Memory B cell (primary cell): ENCODE data around the gene PET100.

Experiments used
- ATAC-seq: fragments of 150-1000 bp; cut with Tn5 transposase; 2 replicates; pipeline ENCODE4 v1.10.0; 2021; ENCODE audit warnings: low read depth, mild to moderate bottlenecking, moderate library complexity
- DNase-seq, 2 donors: peaks; one replicate each; pipeline ENCODE4 v3.0.0; 2022; ENCODE audit warnings: low spot score in 2 of 2
- H3K27ac Mint-ChIP-seq: one replicate; pipeline ENCODE4 v1.8.0; 2022; ENCODE audit warnings: mild to moderate bottlenecking, moderate library complexity, mixed read lengths
- H3K27me3 Mint-ChIP-seq: one replicate; pipeline ENCODE4 v1.8.0; 2022; ENCODE audit warnings: mixed read lengths
- H3K36me3 Mint-ChIP-seq: one replicate; pipeline ENCODE4 v1.8.0; 2022; ENCODE audit warnings: mild to moderate bottlenecking, mixed read lengths
- H3K4me1 Mint-ChIP-seq: one replicate; pipeline ENCODE4 v1.8.0; 2022; ENCODE audit warnings: mixed read lengths
- H3K4me3 Mint-ChIP-seq: one replicate; pipeline ENCODE4 v1.8.0; 2022; ENCODE audit warnings: mild to moderate bottlenecking, moderate library complexity, mixed read lengths
- H3K9me3 Mint-ChIP-seq: one replicate; pipeline ENCODE4 v1.8.0; 2022; ENCODE audit warnings: mixed read lengths

PET100 gene

DNA sequence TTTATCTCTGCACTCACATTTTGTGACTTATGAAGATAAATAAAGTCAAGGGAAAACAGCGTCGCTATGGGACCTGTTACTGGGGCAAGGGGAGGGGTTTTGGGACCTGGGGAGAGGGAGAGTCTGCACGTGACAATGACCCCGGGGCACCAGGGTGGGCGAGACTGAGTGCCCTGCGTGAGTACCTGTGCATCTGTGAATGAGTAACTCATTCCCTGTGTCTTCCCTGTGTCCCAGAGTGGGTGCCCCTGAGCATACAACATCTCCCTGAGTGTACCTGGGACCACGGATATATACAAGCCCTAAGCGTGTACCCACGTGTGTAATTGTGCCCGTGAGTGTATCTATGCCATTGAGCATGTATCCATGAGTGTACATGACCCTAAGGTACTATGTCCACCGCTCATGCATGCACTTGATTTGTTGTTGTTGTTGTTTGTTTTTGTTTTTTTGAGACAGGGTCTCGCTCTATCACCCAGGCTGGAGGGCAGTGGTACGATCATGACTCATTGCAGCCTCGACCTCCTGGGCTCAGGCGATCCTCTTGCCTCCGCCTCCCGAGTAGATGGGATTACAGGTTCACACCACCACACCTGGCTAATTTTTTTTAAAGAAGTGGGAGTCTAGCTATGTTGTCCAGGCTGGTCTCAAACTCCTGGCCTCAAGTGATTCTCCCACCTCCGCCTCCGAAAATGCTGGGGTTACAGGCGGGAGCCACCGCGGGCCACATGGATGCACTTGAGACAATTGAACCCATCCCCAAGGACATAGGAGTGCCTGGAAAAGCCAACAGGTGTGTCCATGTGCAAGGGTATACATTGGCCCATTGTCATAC, 50.4 kb downstream of the PET100 start:
- Mint-ChIP-seq H3K27ac (peak overlapping the region; percentile 87), H3K4me1 (peaks cover 44% of the 10 kb centered on the region), H3K27me3 (peaks cover 17% of the 10 kb centered on the region), H3K9me3 (no peaks in the 10 kb centered on the region), H3K36me3 (peaks cover 9% of the 10 kb centered on the region), H3K4me3 (peak overlapping the region; percentile 97)
- ATAC-seq = no peak
- DNase-seq = no peak

DNA sequence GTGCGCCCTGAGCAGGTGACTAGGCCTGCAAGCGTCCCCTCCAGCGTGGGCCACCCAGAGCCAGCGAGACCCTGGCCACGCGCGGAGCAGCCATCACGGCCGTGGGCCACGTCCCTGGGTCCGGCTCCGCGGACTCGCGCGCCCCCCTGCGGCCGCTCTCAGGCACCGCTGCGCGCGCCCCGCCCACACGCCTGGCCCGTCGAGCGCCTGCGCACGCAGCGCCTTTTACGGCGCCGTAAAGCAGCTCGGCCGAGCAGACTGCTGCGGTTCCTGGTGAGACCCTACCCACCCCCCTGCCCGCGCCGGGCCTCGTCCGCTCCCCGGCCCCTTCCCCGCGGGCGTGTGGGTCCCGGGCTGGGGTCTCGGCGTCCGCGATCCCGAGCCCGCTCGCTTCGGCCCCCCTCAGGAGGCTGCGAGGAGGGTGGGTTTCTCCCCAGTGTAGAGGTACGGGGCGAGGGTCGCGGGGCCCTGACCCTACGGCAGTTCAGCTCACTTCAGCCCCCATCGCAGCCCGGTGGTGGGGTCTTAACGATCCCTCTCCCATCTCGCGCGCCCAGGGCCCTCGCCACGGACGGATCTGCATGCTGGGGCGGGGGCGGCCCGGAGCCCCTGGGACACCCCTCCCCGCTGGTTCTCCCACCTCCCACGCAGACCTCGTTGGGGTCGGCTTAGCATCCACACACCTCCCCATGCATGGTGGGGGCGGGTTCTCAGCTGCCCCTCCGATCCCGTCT, 51.2 kb downstream of the PET100 start, which contains the start of gene TRAPPC5:
Gene TRAPPC5 (plus strand): TSS at position 228 of the 734 bp plus-strand sequence. CDS start 1,421 bp downstream, outside the sequence.
- H3K27me3 Mint-ChIP-seq = peaks cover 16% of the 10 kb centered on the region
- DNase-seq (peak; percentile 86 to 94), ATAC-seq (peak; percentile 48)
- peak within 1 kb of the TSS; percentile 97 for H3K4me3 Mint-ChIP-seq
- no peaks in the 10 kb centered on the region for H3K9me3 Mint-ChIP-seq
- H3K4me1 Mint-ChIP-seq = peaks cover 48% of the 10 kb centered on the region
- peaks cover 9% of the 10 kb centered on the region for H3K36me3 Mint-ChIP-seq
- peak within 1 kb of the TSS; percentile 93 for H3K27ac Mint-ChIP-seq
